ENCODE measurements around the gene S100A9. TPM values are rescaled to one million over a fixed set of nuclear protein-coding genes. Genes with fewer than 3 reads are reported as not detected.

S100A9 gene
- total and polyA plus RNA-seq, 2 experiments from 2014 or later = not detected

GRCh38 chr1:153308540-153308939 lies 49.1 kb upstream of the S100A9 start:
- H2AFZ ChIP-seq = no peak overlapping the region
- Mint-ChIP-seq H3K4me1 (peaks cover 17% of the 10 kb centered on the region), H3K9me3 (no peaks in the 10 kb centered on the region; the same call in 2 of the 3 replicates), H3K4me3 (no peak overlapping the region), H3K27me3 (ENCODE audit: insufficient read depth, low read depth, poor library complexity) (peaks cover 17% of the 10 kb centered on the region), H3K27ac (no peak overlapping the region), H3K36me3 (ENCODE audit: low read depth) (no peaks in the 10 kb centered on the region)
- H3K9me2 ChIP-seq (ENCODE audit: insufficient read depth) = no peaks in the 10 kb centered on the region
- no peaks in the 10 kb centered on the region for H3K79me2 ChIP-seq (replicated peaks; ENCODE audit: insufficient read depth)
- no peak overlapping the region for H3K27ac ChIP-seq (ENCODE audit: low read depth)
- no peaks in the 10 kb centered on the region for H3K27me3 ChIP-seq (ENCODE audit: insufficient read depth)
- H3K4me2 ChIP-seq = no peak overlapping the region
- no peak overlapping the region for H3K4me3 ChIP-seq
- H3F3A ChIP-seq (replicated peaks; ENCODE audit: low read depth) = no peaks in the 10 kb centered on the region
- no peaks in the 10 kb centered on the region for H3K36me3 ChIP-seq (ENCODE audit: insufficient read depth)
- peaks cover 7% of the 10 kb centered on the region for H3K4me1 ChIP-seq (ENCODE audit: insufficient read depth)
- TF ChIP-seq ETS1 (IDR thresholded peaks at IDR 0.05) (no peak), CREB1 (CRISPR knock-in tag; IDR thresholded peaks at IDR 0.05; ENCODE audit: low read depth) (no peak), EZH2phosphoT487 (IDR thresholded peaks at IDR 0.05; ENCODE audit: unreplicated experiment) (no peak), ZNF114 (CRISPR knock-in tag; IDR thresholded peaks at IDR 0.05) (no peak), ZNF462 (CRISPR knock-in tag; IDR thresholded peaks at IDR 0.05) (no peak), NANOG (IDR thresholded peaks at IDR 0.05; ENCODE audit: borderline replicate concordance) (no peak), EZH2 (IDR thresholded peaks at IDR 0.05; ENCODE audit: low read depth, unreplicated experiment) (no peak), REST (IDR thresholded peaks at IDR 0.05; ENCODE audit: unreplicated experiment) (no peak), ZNF331 (CRISPR knock-in tag; IDR thresholded peaks at IDR 0.05; ENCODE audit: low read depth) (no peak), POLR2AphosphoS5 (IDR thresholded peaks at IDR 0.05; ENCODE audit: low read depth) (no peak), CTCF (conservative IDR thresholded peaks at IDR 0.05; ENCODE audit: low read depth in 2 of 2) (no peak)
- H4K20me1 ChIP-seq (replicated peaks; ENCODE audit: insufficient read depth) = no peaks in the 10 kb centered on the region
- DNase-seq (ENCODE audit: low spot score) = no peak
- no peak for ATAC-seq
